Neural progenitor cell (in vitro differentiated cells): ENCODE measurements around the gene MSRB1.

Experiments used
- EZH2phosphoT487 ChIP-seq: fragments of 200-600 bp; sonication (generic); IDR thresholded peaks from 2 replicates; pipeline ENCODE4 v1.6.1; 2017; ENCODE audit warnings: antibody characterized with exemption
- TF ChIP-seq, protein P1 (sequence below): fragments of 200-600 bp; sonication (generic); IDR thresholded peaks from 2 replicates; pipeline ENCODE4 v1.5.1; 2017; ENCODE audit warnings: antibody characterized with exemption, mild to moderate bottlenecking

DNA sequence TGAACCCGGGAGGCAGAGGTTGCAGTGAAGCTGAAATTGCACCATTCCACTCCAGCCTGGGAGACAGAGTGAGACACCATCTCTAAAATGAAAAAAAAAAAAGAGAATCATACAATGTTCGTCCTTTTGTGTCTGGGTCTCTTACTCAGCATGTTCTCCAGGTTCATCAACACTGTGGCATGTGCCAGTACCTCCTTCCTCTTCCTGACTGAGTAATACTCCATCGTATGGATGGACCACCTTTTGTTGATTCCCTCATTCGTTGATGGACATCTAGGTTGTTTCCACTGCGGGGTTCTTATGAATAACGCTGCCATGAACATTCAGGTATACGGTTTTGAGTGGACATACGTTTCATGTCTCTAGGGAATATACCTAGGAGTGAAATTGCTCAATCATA, 20.6 kb downstream of the MSRB1 start:
- TF ChIP-seq, protein P1, sequence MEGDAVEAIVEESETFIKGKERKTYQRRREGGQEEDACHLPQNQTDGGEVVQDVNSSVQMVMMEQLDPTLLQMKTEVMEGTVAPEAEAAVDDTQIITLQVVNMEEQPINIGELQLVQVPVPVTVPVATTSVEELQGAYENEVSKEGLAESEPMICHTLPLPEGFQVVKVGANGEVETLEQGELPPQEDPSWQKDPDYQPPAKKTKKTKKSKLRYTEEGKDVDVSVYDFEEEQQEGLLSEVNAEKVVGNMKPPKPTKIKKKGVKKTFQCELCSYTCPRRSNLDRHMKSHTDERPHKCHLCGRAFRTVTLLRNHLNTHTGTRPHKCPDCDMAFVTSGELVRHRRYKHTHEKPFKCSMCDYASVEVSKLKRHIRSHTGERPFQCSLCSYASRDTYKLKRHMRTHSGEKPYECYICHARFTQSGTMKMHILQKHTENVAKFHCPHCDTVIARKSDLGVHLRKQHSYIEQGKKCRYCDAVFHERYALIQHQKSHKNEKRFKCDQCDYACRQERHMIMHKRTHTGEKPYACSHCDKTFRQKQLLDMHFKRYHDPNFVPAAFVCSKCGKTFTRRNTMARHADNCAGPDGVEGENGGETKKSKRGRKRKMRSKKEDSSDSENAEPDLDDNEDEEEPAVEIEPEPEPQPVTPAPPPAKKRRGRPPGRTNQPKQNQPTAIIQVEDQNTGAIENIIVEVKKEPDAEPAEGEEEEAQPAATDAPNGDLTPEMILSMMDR: no peak
- no peak for TF ChIP-seq EZH2phosphoT487
